GM12878 (cell line): Measurements from ENCODE around the gene POU3F3. TPM values are rescaled to one million over a fixed set of nuclear protein-coding genes. Genes with fewer than 3 reads are reported as not detected.

Experiments
- ATAC-seq: fragments of 200-7000 bp; cut with Tn5 transposase; 3 replicates; pipeline ENCODE4 v1.9.1; 2020; ENCODE audit warnings: mild to moderate bottlenecking, moderate library complexity
- BruUV-seq: library from RNA; stranded (reverse); fragments of 400-500 nt; replicated peaks from 2 replicates; lab custom pipeline; 2021; lab: Mats Ljungman, UMichigan
- CTCF ChIA-PET: fragments of 300-600 bp; sonication (Branson Sonifier 250); formaldehyde crosslinking; extraction: SDS; loops from one replicate; lab custom pipeline; 2021; ENCODE audit warnings: inconsistent platforms; lab: Yijun Ruan, JAX
- POLR2A ChIA-PET: fragments of 350-600 bp; formaldehyde crosslinking; extraction: SDS; loops from one replicate; lab custom pipeline; 2021; ENCODE audit warnings: inconsistent platforms; lab: Charles Lee
- RAD21 ChIA-PET: fragments of 300-600 bp; sonication (Branson Sonifier 250); formaldehyde crosslinking; loops from one replicate; lab custom pipeline; 2023; ENCODE audit warnings: antibody characterized with exemption; ENCODE audit not compliant: unreplicated experiment; lab: Charles Lee
- SMC1A ChIA-PET: fragments of 300-600 bp; sonication (Branson Sonifier 250); formaldehyde crosslinking; loops from one replicate; lab custom pipeline; 2023; ENCODE audit not compliant: unreplicated experiment, uncharacterized antibody; lab: Charles Lee
- DNase-seq: peaks from one replicate; pipeline ENCODE4 v3.0.0-alpha.2; 2011; ENCODE audit warnings: low read depth, low spot score
- FAIRE-seq: peaks from 3 replicates; lab custom pipeline; 2011; peaks lifted over from hg19 to GRCh38; lab: Jason Lieb, UNC
- H2AFZ ChIP-seq: 2 replicates; pipeline ENCODE4 v1.6.0; 2011; ENCODE audit warnings: low read depth, low read length, control low read depth; ENCODE audit not compliant: control insufficient read depth
- H3K27ac ChIP-seq: 2 replicates; pipeline ENCODE4 v1.5.1; 2011; ENCODE audit warnings: control low read depth; ENCODE audit not compliant: control insufficient read depth, insufficient read depth
- H3K27me3 ChIP-seq, 2 experiments: replicated peaks in 1 of 2; 2 replicates each; pipeline versions ENCODE4 v1.6.0 to v1.6.1; 2011; ENCODE audit warnings: low read length in 1 of 2; ENCODE audit not compliant: control insufficient read depth in 2 of 2, insufficient read depth in 2 of 2
- H3K36me3 ChIP-seq, 2 experiments: 2 replicates each; pipeline ENCODE4 v1.5.1; 2011; ENCODE audit warnings: low read length in 1 of 2; ENCODE audit not compliant: control insufficient read depth in 2 of 2, insufficient read depth in 2 of 2
- H3K4me1 ChIP-seq: 2 replicates; pipeline ENCODE4 v1.6.1; 2011; ENCODE audit warnings: mild to moderate bottlenecking, low read length, moderate library complexity, mixed read lengths; ENCODE audit not compliant: control insufficient read depth, insufficient read depth
- H3K4me2 ChIP-seq: 2 replicates; pipeline ENCODE4 v1.6.0; 2011; ENCODE audit warnings: control low read depth; ENCODE audit not compliant: control insufficient read depth, insufficient read depth
- H3K4me3 ChIP-seq: fragments of 200-600 bp; sonication (generic); 2 replicates; pipeline ENCODE4 v1.5.1; 2016
- H3K79me2 ChIP-seq: 2 replicates; pipeline ENCODE4 v1.6.0; 2011; ENCODE audit warnings: low read length; ENCODE audit not compliant: control insufficient read depth, insufficient read depth
- H3K9ac ChIP-seq: 2 replicates; pipeline ENCODE4 v1.8.0; 2011; ENCODE audit warnings: low read length, control low read depth, mixed read lengths; ENCODE audit not compliant: control insufficient read depth, insufficient read depth
- H3K9me3 ChIP-seq: replicated peaks from 3 replicates; pipeline ENCODE4 v1.5.1; 2011; ENCODE audit warnings: mild to moderate bottlenecking, low read length; ENCODE audit not compliant: control insufficient read depth, insufficient read depth
- H4K20me1 ChIP-seq: 2 replicates; pipeline ENCODE4 v1.6.0; 2011; ENCODE audit not compliant: control insufficient read depth, insufficient read depth
- BACH1 ChIP-seq: fragments of 450-650 bp; IDR thresholded peaks from 2 replicates; pipeline ENCODE4 v1.6.1; 2017; ENCODE audit warnings: mild to moderate bottlenecking, borderline replicate concordance
- BRCA1 ChIP-seq: IDR thresholded peaks from 2 replicates; pipeline ENCODE4 v1.6.1; 2011; ENCODE audit warnings: low read depth, low read length, improper control_type of control experiment
- CBFB ChIP-seq: IDR thresholded peaks from 2 replicates; pipeline ENCODE4 v1.6.1; 2016; ENCODE audit warnings: antibody characterized with exemption, low read depth
- CHD1 ChIP-seq: IDR thresholded peaks from 2 replicates; pipeline ENCODE4 v1.6.1; 2012; ENCODE audit warnings: low read depth, low read length, improper control_type of control experiment
- ETV6 ChIP-seq, 2 experiments: fragments of 450-650 bp in 1 of 2; IDR thresholded peaks in 1 of 2; conservative IDR thresholded peaks in 1 of 2; 2 replicates each; pipeline ENCODE4 v1.6.1; 2014; ENCODE audit warnings: antibody characterized with exemption in 1 of 2, borderline replicate concordance in 1 of 2, low read depth in 1 of 2, mild to moderate bottlenecking in 1 of 2, moderate library complexity in 1 of 2
- FOXM1 ChIP-seq: IDR thresholded peaks from 2 replicates; pipeline ENCODE4 v1.6.1; 2012; ENCODE audit warnings: low read depth, mild to moderate bottlenecking, inconsistent platforms, low read length, moderate library complexity
- HDGF ChIP-seq: fragments of 450-650 bp; IDR thresholded peaks from 2 replicates; pipeline ENCODE4 v1.6.1; 2016; ENCODE audit warnings: antibody characterized with exemption
- NFIC ChIP-seq: IDR thresholded peaks from 2 replicates; pipeline ENCODE4 v1.6.1; 2012; ENCODE audit warnings: low read depth, mild to moderate bottlenecking, inconsistent platforms, low read length, moderate library complexity
- NFYA ChIP-seq: IDR thresholded peaks from 2 replicates; pipeline ENCODE4 v1.6.1; 2011; ENCODE audit warnings: low read depth, mild to moderate bottlenecking, low read length, improper control_type of control experiment, borderline replicate concordance
- POLR2A ChIP-seq: IDR thresholded peaks from 2 replicates; pipeline ENCODE4 v1.6.1; 2011; ENCODE audit warnings: low read depth, mild to moderate bottlenecking, low read length
- RAD21 ChIP-seq: IDR thresholded peaks from 2 replicates; pipeline ENCODE4 v1.6.1; 2011; ENCODE audit warnings: mild to moderate bottlenecking, low read depth, low read length, moderate library complexity; ENCODE audit not compliant: insufficient read depth
- WRNIP1 ChIP-seq: IDR thresholded peaks from 2 replicates; pipeline ENCODE4 v1.6.1; 2011; ENCODE audit warnings: low read depth, low read length, improper control_type of control experiment, borderline replicate concordance
- YY1 ChIP-seq: IDR thresholded peaks from 2 replicates; pipeline ENCODE4 v1.6.1; 2011; ENCODE audit warnings: low read depth, mild to moderate bottlenecking, low read length
- ZNF207 ChIP-seq: fragments of 450-650 bp; IDR thresholded peaks from 2 replicates; pipeline ENCODE4 v1.6.1; 2014; ENCODE audit warnings: antibody characterized with exemption, mild to moderate bottlenecking, borderline replicate concordance
- ZNF622 ChIP-seq: fragments of 450-650 bp; IDR thresholded peaks from 2 replicates; pipeline ENCODE4 v1.6.1; 2017; ENCODE audit warnings: mild to moderate bottlenecking, inconsistent platforms
- WGBS: methylation state at CpG from one replicate; pipeline ENCODE4 v1.1.6; 2016; ENCODE audit warnings: low lambda C conversion rate; ENCODE audit not compliant: insufficient replicate concordance, insufficient coverage; ENCODE audit errors: missing lambda C conversion rate; 5-methylcytosine and 5-hydroxymethylcytosine counted together
- in situ Hi-C: fragments of 300-500 bp; cut with MboI; formaldehyde crosslinking; loops from 9 replicates; pipeline ENCODE4 v1.14.3; 2018; ENCODE audit warnings: mixed read lengths
- intact Hi-C: fragments of 100-400 bp; cut with micrococcal nuclease; formaldehyde crosslinking; loops from one replicate; pipeline ENCODE4 v1.14.2; 2022; ENCODE audit not compliant: unreplicated experiment
- polyA plus RNA-seq, 11 experiments: library from polyadenylated mRNA; depleted of rRNA in 4 of 11; unstranded in 6 of 11; stranded (reverse) in 5 of 11; fragments of >200 nt; fragmentation: Nextera tagmentation in 4 of 11; fragmentation: Illumina TruSeq in 1 of 11; extraction: Ambion mirVana in 4 of 11; extraction: Trizol in 1 of 11; gene quantifications; 1 replicate in 1 of 11; 2 replicates in 10 of 11; pipeline versions ENCODE4 v1.2.1 to v1.2.3, GENCODE V29; 2011 to 2016; ENCODE audit warnings: inconsistent platforms in 2 of 11, missing spikeins in 2 of 11, low read depth in 1 of 11
- total RNA-seq, 4 experiments: library from RNA; depleted of rRNA in 3 of 4; stranded (reverse); fragments of >200 nt in 3 of 4; fragmentation: Illumina TruSeq in 1 of 4; extraction: Trizol in 1 of 4; gene quantifications; 2 replicates each; pipeline versions ENCODE4 v1.2.1 to v1.2.3, GENCODE V29; 2013 to 2021
- TF ChIP-seq, protein P1 (sequence below): IDR thresholded peaks from 2 replicates; pipeline ENCODE4 v1.6.1; 2012; ENCODE audit warnings: low read depth, low read length, improper control_type of control experiment
- TF ChIP-seq, protein P2 (sequence below): IDR thresholded peaks from 2 replicates; pipeline ENCODE4 v1.6.1; 2011; ENCODE audit warnings: low read depth, mild to moderate bottlenecking, low read length, moderate library complexity, borderline replicate concordance; ENCODE audit errors: extremely low read depth

The POU3F3 gene
- total and polyA plus RNA-seq, 10 of the 15 experiments (the other 5 are each of a cell fraction or from before 2014, with no cell fraction given): not detected

DNA sequence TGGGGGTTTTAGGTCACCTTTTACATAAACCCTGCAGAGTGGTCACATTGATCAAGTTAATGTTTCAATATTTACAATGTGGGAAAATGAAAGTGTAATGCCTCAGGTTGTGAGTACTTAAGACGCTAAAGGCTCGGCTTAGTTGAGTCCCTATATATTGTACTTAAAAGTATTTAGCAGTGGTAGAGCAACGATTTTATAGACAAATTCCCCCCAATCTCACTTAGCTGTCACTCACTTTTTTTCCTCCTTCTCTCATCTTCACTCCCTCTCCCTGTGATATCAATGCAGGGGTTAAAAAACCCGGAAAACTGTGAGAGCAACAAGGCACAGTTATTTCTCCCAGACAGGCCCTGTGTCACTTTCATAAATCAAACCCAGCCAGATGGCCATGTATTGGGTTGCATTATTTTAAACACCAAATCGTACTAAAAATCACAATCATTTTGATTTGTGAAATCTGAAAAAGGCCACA is 5.4 kb downstream of the POU3F3 start:
- ATAC-seq: no peak
- ChIA-PET POLR2A (no interaction called here), SMC1A (no interaction called here), RAD21 (no interaction called here), CTCF (interaction anchor here (1.3 kb wide), 1 partner anchor 9 kb away, joined by 4 read pairs; no protein-coding TSS in a partner anchor)
- Histone ChIP-seq H2AFZ (no peak overlapping the region), H3K9ac (no peak overlapping the region), H4K20me1 (no peaks in the 10 kb centered on the region), H3K4me2 (no peak overlapping the region), H3K27ac (no peak overlapping the region), H3K4me1 (no peaks in the 10 kb centered on the region), H3K9me3 (no peaks in the 10 kb centered on the region; the same call in 2 of the 3 replicates), H3K79me2 (no peaks in the 10 kb centered on the region), H3K4me3 (no peak overlapping the region), H3K27me3 (peaks cover 14 to 20% of the 10 kb centered on the region in 2 experiments), H3K36me3 (no peaks in the 10 kb centered on the region)
- intact Hi-C loops (no loop called here), in situ Hi-C loops (loop anchor here (25.0 kb wide), 1 partner anchor 822 kb away; no protein-coding TSS in a partner anchor)
- no peak for FAIRE-seq
- TF ChIP-seq HDGF (no peak), POLR2A (no peak)
- WGBS: 0% methylated on average over 5 of the region's 5 CpGs
- no peak for DNase-seq
- BruUV-seq: no TSS peak

DNA sequence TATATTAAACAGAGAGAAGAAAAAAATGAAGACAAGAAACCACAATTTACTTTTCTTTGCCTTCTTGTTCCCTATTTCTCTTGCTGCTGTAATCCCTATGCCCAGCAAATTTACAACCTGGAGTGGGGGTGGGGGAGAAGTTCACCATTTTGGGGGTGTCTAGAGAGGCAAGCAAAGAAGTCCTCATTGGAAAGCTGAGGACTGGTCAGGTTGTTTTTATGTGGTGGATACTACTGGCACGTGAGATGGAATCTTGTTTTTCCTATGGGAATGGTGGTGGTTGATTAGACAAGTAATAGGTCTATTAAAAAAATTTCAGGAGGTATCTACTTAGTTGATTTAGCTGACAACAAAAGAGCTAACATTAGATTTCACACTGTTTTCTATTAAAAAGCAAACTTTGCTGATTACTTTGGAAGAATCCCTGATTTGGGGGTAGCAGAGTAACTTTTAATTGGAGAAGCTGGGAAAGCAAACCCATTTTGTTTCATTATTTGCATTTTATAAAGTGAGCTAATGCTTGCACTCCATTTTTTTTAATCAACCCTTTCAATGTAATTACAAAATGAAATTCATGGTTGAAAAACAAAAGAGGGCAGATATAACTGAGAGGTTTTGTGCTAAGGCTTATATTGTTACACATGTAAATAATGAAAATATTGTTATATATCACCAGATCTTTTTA is 6.0 kb downstream of the POU3F3 start:
- H3K27me3 ChIP-seq: peaks cover 10 to 19% of the 10 kb centered on the region in 2 experiments
- H2AFZ ChIP-seq: no peak overlapping the region
- DNase-seq (no peak), FAIRE-seq (no peak), ATAC-seq (no peak)
- POLR2A ChIA-PET: no interaction called here
- WGBS: 0% methylated on average over 1 of the region's 1 CpG
- H3K9ac ChIP-seq: no peak overlapping the region
- BruUV-seq: no TSS peak
- H3K4me2 ChIP-seq: no peak overlapping the region
- in situ Hi-C loops (loop anchor here (25.0 kb wide), 1 partner anchor 823 kb away; no protein-coding TSS in a partner anchor), intact Hi-C loops (no loop called here)
- H4K20me1 ChIP-seq: no peaks in the 10 kb centered on the region
- H3K4me3 ChIP-seq: no peak overlapping the region
- RAD21 ChIA-PET: no interaction called here
- no peaks in the 10 kb centered on the region; the same call in 2 of the 3 replicates for H3K9me3 ChIP-seq
- CTCF ChIA-PET: interaction anchor here (1.3 kb wide), 1 partner anchor 10 kb away, joined by 4 read pairs; no protein-coding TSS in a partner anchor
- SMC1A ChIA-PET: no interaction called here
- no peak overlapping the region for H3K27ac ChIP-seq
- H3K79me2 ChIP-seq: no peaks in the 10 kb centered on the region
- no peaks in the 10 kb centered on the region for H3K36me3 ChIP-seq
- no peaks in the 10 kb centered on the region for H3K4me1 ChIP-seq
- no peak for TF ChIP-seq ETV6 (conservative IDR thresholded peaks at IDR 0.05 in 1 of 2, IDR thresholded peaks at IDR 0.05 in 1 of 2; ENCODE audit: borderline replicate concordance in 1 of 2, low read depth in 1 of 2)
- no peak for TF ChIP-seq CBFB
- TF ChIP-seq NFYA: no peak
- TF ChIP-seq BRCA1: no peak
- no peak for TF ChIP-seq FOXM1
- no peak for TF ChIP-seq RAD21
- TF ChIP-seq, protein P1, sequence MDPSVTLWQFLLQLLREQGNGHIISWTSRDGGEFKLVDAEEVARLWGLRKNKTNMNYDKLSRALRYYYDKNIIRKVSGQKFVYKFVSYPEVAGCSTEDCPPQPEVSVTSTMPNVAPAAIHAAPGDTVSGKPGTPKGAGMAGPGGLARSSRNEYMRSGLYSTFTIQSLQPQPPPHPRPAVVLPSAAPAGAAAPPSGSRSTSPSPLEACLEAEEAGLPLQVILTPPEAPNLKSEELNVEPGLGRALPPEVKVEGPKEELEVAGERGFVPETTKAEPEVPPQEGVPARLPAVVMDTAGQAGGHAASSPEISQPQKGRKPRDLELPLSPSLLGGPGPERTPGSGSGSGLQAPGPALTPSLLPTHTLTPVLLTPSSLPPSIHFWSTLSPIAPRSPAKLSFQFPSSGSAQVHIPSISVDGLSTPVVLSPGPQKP: no peak
- no peak for TF ChIP-seq NFIC
- TF ChIP-seq, protein P2, sequence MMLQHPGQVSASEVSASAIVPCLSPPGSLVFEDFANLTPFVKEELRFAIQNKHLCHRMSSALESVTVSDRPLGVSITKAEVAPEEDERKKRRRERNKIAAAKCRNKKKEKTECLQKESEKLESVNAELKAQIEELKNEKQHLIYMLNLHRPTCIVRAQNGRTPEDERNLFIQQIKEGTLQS: no peak
- TF ChIP-seq YY1: no peak
- TF ChIP-seq ZNF622: no peak
- no peak for TF ChIP-seq CHD1
- no peak for TF ChIP-seq BACH1
- TF ChIP-seq ZNF207: no peak
- TF ChIP-seq POLR2A: no peak
- no peak for TF ChIP-seq WRNIP1
